CD14-positive monocyte (primary cell): ENCODE results near the gene LAMP1. TPM values are rescaled to one million over a fixed set of nuclear protein-coding genes. Genes with fewer than 3 reads are reported as not detected.

Experiments used
- DNase-seq, 3 donors: peaks; one replicate each; pipeline ENCODE4 v3.0.0-alpha.2; 2011 to 2022
- H2AFZ ChIP-seq: 2 replicates; pipeline ENCODE4 v1.6.0; 2012; ENCODE audit warnings: mild to moderate bottlenecking, low read depth, low read length, inconsistent platforms; ENCODE audit not compliant: insufficient read depth, poor library complexity, severe bottlenecking
- H3K27ac ChIP-seq, 2 donors: 1 replicate in 1 of 2; 2 replicates in 1 of 2; pipeline ENCODE4 v1.5.1; 2012 to 2013; ENCODE audit warnings: low read length in 2 of 2, control low read depth in 1 of 2, inconsistent platforms in 1 of 2, low read depth in 1 of 2, mild to moderate bottlenecking in 1 of 2
- H3K27me3 ChIP-seq, 2 donors: one replicate each; pipeline versions ENCODE4 v1.6.0 to v1.6.1; 2011 to 2013; ENCODE audit warnings: low read length in 2 of 2; ENCODE audit not compliant: control insufficient read depth in 2 of 2, insufficient read depth in 2 of 2
- H3K36me3 ChIP-seq, 2 donors: replicated peaks in 1 of 2; 1 replicate in 1 of 2; 2 replicates in 1 of 2; pipeline versions ENCODE4 v1.5.1 to v1.6.1; 2012 to 2013; ENCODE audit warnings: low read length in 2 of 2, control low read depth in 1 of 2, inconsistent platforms in 1 of 2, mild to moderate bottlenecking in 1 of 2; ENCODE audit not compliant: insufficient read depth in 2 of 2, control insufficient read depth in 1 of 2
- H3K4me1 ChIP-seq, 2 donors: 1 replicate in 1 of 2; 2 replicates in 1 of 2; pipeline versions ENCODE4 v1.5.1 to v1.6.1; 2012 to 2013; ENCODE audit warnings: low read length in 2 of 2, control low read depth in 1 of 2, inconsistent platforms in 1 of 2, mild to moderate bottlenecking in 1 of 2, moderate library complexity in 1 of 2; ENCODE audit not compliant: insufficient read depth in 2 of 2, control insufficient read depth in 1 of 2
- H3K4me2 ChIP-seq: replicated peaks from 2 replicates; pipeline ENCODE3; 2012; ENCODE audit warnings: low read length, moderate library complexity, mild to moderate bottlenecking; ENCODE audit not compliant: poor library complexity, severe bottlenecking; ENCODE audit errors: extremely low read depth
- H3K4me3 ChIP-seq, 3 experiments: fragments of 200-600 bp in 1 of 3; sonication (generic) in 1 of 3; replicated peaks in 1 of 3; 1 replicate in 2 of 3; 2 replicates in 1 of 3; pipeline ENCODE4 v1.5.1; 2011 to 2013; ENCODE audit warnings: low read length in 3 of 3, mild to moderate bottlenecking in 3 of 3, control low read depth in 2 of 3, low read depth in 2 of 3, inconsistent platforms in 1 of 3, moderate library complexity in 1 of 3
- H3K79me2 ChIP-seq: 2 replicates; pipeline ENCODE4 v1.6.0; 2012; ENCODE audit warnings: mild to moderate bottlenecking, control low read depth, inconsistent platforms, low read length, moderate library complexity; ENCODE audit not compliant: insufficient read depth
- H3K9ac ChIP-seq: 2 replicates; pipeline ENCODE4 v1.6.0; 2017; ENCODE audit warnings: low read length, mild to moderate bottlenecking; ENCODE audit not compliant: insufficient read depth, poor library complexity, severe bottlenecking
- H3K9me3 ChIP-seq, 2 donors: replicated peaks in 1 of 2; 1 replicate in 1 of 2; 2 replicates in 1 of 2; pipeline versions ENCODE4 v1.5.1 to v1.6.1; 2012 to 2013; ENCODE audit warnings: low read length in 2 of 2, control low read depth in 1 of 2; ENCODE audit not compliant: control insufficient read depth in 1 of 2, insufficient read depth in 1 of 2
- H4K20me1 ChIP-seq: 2 replicates; pipeline ENCODE4 v1.6.0; 2012; ENCODE audit warnings: mild to moderate bottlenecking, low read length, control low read depth, moderate library complexity; ENCODE audit not compliant: insufficient read depth
- H3K27ac Mint-ChIP-seq, 7 donors: one replicate each; pipeline ENCODE4 v1.8.0; 2020; ENCODE audit warnings: mild to moderate bottlenecking in 7 of 7, mixed read lengths in 7 of 7, moderate library complexity in 6 of 7, inconsistent platforms in 2 of 7
- H3K27me3 Mint-ChIP-seq, 3 donors: one replicate each; pipeline ENCODE4 v1.8.0; 2021 to 2022; ENCODE audit warnings: low read depth in 3 of 3, mild to moderate bottlenecking in 3 of 3, mixed read lengths in 3 of 3, moderate library complexity in 3 of 3, inconsistent platforms in 1 of 3
- H3K36me3 Mint-ChIP-seq, 2 donors: one replicate each; pipeline ENCODE4 v1.8.0; 2020; ENCODE audit warnings: mixed read lengths in 2 of 2, inconsistent platforms in 1 of 2, mild to moderate bottlenecking in 1 of 2
- H3K4me1 Mint-ChIP-seq: one replicate; pipeline ENCODE4 v1.8.0; 2020; ENCODE audit warnings: mild to moderate bottlenecking, mixed read lengths
- H3K4me3 Mint-ChIP-seq, 2 donors: one replicate each; pipeline ENCODE4 v1.8.0; 2020; ENCODE audit warnings: mild to moderate bottlenecking in 2 of 2, mixed read lengths in 2 of 2, moderate library complexity in 1 of 2
- H3K9me3 Mint-ChIP-seq, 7 donors: one replicate each; pipeline ENCODE4 v1.8.0; 2020 to 2022; ENCODE audit warnings: mixed read lengths in 7 of 7, mild to moderate bottlenecking in 6 of 7, moderate library complexity in 6 of 7, inconsistent platforms in 2 of 7
- CTCF ChIP-seq: fragments of 200-600 bp; IDR thresholded peaks from one replicate; pipeline ENCODE4 v1.8.0; 2022; ENCODE audit warnings: antibody characterized with exemption, mild to moderate bottlenecking
- WGBS: methylation state at CpG from one replicate; pipeline ENCODE4 v1.1.5; 2013; ENCODE audit warnings: missing lambda C conversion rate; ENCODE audit not compliant: insufficient coverage; 5-methylcytosine and 5-hydroxymethylcytosine counted together
- intact Hi-C, 2 donors: fragments of 100-400 bp; cut with micrococcal nuclease; formaldehyde crosslinking; loops; one replicate each; pipeline versions ENCODE4 v1.15.0 to v1.15.1; 2023
- polyA plus RNA-seq, 3 donors: library from polyadenylated mRNA; depleted of rRNA in 1 of 3; unstranded in 2 of 3; stranded (reverse) in 1 of 3; fragments of 300-500 nt in 2 of 3; fragments of >200 nt in 1 of 3; fragmentation: Illumina TruSeq in 2 of 3; gene quantifications; 1 replicate in 2 of 3; 2 replicates in 1 of 3; pipeline ENCODE4 v1.2.3, GENCODE V29; 2012 to 2021

The LAMP1 gene
- polyA plus RNA-seq, 3 donors: 22.0 to 122 (median 24.5) TPM

GRCh38 chr13:113359571-113359970, 62.5 kb downstream of the LAMP1 start:
- Histone ChIP-seq H3K4me3 (no peak overlapping the region), H3K79me2 (no peaks in the 10 kb centered on the region), H2AFZ (no peak overlapping the region), H3K4me1 (peaks cover 5 to 6% of the 10 kb centered on the region in 2 donors), H3K9me3 (peaks cover 0 to 12% of the 10 kb centered on the region in 2 donors), H4K20me1 (no peaks in the 10 kb centered on the region), H3K27ac (no peak overlapping the region), H3K4me2 (no peak overlapping the region), H3K27me3 (peaks cover 18 to 39% of the 10 kb centered on the region in 2 donors), H3K36me3 (no peaks in the 10 kb centered on the region), H3K9ac (no peak overlapping the region)
- TF ChIP-seq CTCF: no peak
- H3K9me3 Mint-ChIP-seq: peaks cover 0 to 17% (median 2%) of the 10 kb centered on the region in 7 donors
- no peak overlapping the region for H3K4me3 Mint-ChIP-seq
- WGBS: 85% methylated on average over 7 of the region's 11 CpGs
- DNase-seq: no peak
- no peak overlapping the region for H3K27ac Mint-ChIP-seq
- peaks cover 41 to 55% (median 49%) of the 10 kb centered on the region in 3 donors for H3K27me3 Mint-ChIP-seq
- H3K4me1 Mint-ChIP-seq: peaks cover 3% of the 10 kb centered on the region
- intact Hi-C loops: no loop called here
- peaks cover 0 to 3% of the 10 kb centered on the region in 2 donors for H3K36me3 Mint-ChIP-seq

GRCh38 chr13:113360446-113360845, 63.4 kb downstream of the LAMP1 start:
- peaks cover 0 to 19% (median 2%) of the 10 kb centered on the region in 7 donors for H3K9me3 Mint-ChIP-seq
- Histone ChIP-seq H3K4me3 (no peak overlapping the region), H3K4me1 (peaks cover 5 to 6% of the 10 kb centered on the region in 2 donors), H3K4me2 (no peak overlapping the region), H3K27me3 (peaks cover 18 to 48% of the 10 kb centered on the region in 2 donors), H3K27ac (no peak overlapping the region), H3K9ac (no peak overlapping the region), H3K9me3 (peaks cover 0 to 12% of the 10 kb centered on the region in 2 donors), H4K20me1 (no peaks in the 10 kb centered on the region), H3K79me2 (no peaks in the 10 kb centered on the region), H2AFZ (no peak overlapping the region), H3K36me3 (no peaks in the 10 kb centered on the region)
- no peak for DNase-seq
- no peak for TF ChIP-seq CTCF
- intact Hi-C loops: no loop called here
- peaks cover 0 to 3% of the 10 kb centered on the region in 2 donors for H3K36me3 Mint-ChIP-seq
- H3K4me3 Mint-ChIP-seq: peak overlapping the region in 1 of 2 donors; percentile 42
- H3K27ac Mint-ChIP-seq: no peak overlapping the region
- WGBS: 96% methylated on average over 6 of the region's 6 CpGs
- peaks cover 4% of the 10 kb centered on the region for H3K4me1 Mint-ChIP-seq
- peaks cover 47 to 64% (median 55%) of the 10 kb centered on the region in 3 donors for H3K27me3 Mint-ChIP-seq
